Esophagus squamous epithelium (tissue), 5 donors: ENCODE data around the gene NUP210. TPM values are rescaled to one million over a fixed set of nuclear protein-coding genes. Genes with fewer than 3 reads are reported as not detected.

Source experiments
- DNase-seq: peaks from one replicate; lab custom pipeline; 2025; lab: John Stamatoyannopoulos, UW
- H3K27ac ChIP-seq, 4 donors: fragments of 200-600 bp; sonication (generic); one replicate each; pipeline ENCODE4 v1.5.1; 2016 to 2019; ENCODE audit warnings: mild to moderate bottlenecking in 1 of 4
- H3K27me3 ChIP-seq, 4 donors: fragments of 200-600 bp; sonication (generic); 1 replicate in 3 of 4; 2 replicates in 1 of 4; pipeline versions ENCODE4 v1.5.1 to v1.6.0; 2017 to 2021; ENCODE audit warnings: antibody characterized with exemption in 1 of 4
- H3K36me3 ChIP-seq, 3 donors: fragments of 200-600 bp; sonication (generic); one replicate each; pipeline ENCODE4 v1.5.1; 2016 to 2019
- H3K4me1 ChIP-seq, 3 donors: fragments of 200-600 bp; sonication (generic); one replicate each; pipeline ENCODE4 v1.5.1; 2017 to 2019
- H3K4me3 ChIP-seq, 4 donors: fragments of 200-600 bp; sonication (generic); 1 replicate in 3 of 4; 2 replicates in 1 of 4; pipeline ENCODE4 v1.5.1; 2016 to 2019; ENCODE audit warnings: mild to moderate bottlenecking in 2 of 4, moderate library complexity in 1 of 4
- H3K9me3 ChIP-seq, 3 donors: fragments of 200-600 bp; sonication (generic); one replicate each; pipeline ENCODE4 v1.5.1; 2016 to 2019
- WGBS, 2 donors: methylation state at CpG; one replicate each; pipeline ENCODE4 v1.1.5; 2018; 5-methylcytosine and 5-hydroxymethylcytosine counted together
- intact Hi-C: fragments of 100-400 bp; cut with DNase I; formaldehyde crosslinking; loops from one replicate; pipeline ENCODE4 v1.15.0; 2022
- small RNA-seq, 4 donors: library from RNA; depleted of rRNA; stranded (forward); fragments of <200 nt; gene quantifications; one replicate each; pipeline ENCODE3, GENCODE V24; 2016
- total RNA-seq, 4 donors: library from RNA; depleted of rRNA; stranded (reverse); fragments of >200 nt; gene quantifications; one replicate each; pipeline ENCODE4 v1.1.0, GENCODE V29; 2016
- TF ChIP-seq, protein P1 (sequence below), 6 experiments: fragments of 450-650 bp in 4 of 6; fragments of 200-600 bp in 2 of 6; sonication (generic) in 2 of 6; IDR thresholded peaks; one replicate each; pipeline ENCODE4 v1.5.1; 2016 to 2019; ENCODE audit warnings: antibody characterized with exemption in 6 of 6, mild to moderate bottlenecking in 4 of 6, moderate library complexity in 4 of 6
- donor health status: DM: yes; HTN: yes; CAD: no.

The NUP210 gene
- total RNA-seq, 4 donors from 2014 or later: 7.2 to 14.5 (median 9.4) TPM

DNA sequence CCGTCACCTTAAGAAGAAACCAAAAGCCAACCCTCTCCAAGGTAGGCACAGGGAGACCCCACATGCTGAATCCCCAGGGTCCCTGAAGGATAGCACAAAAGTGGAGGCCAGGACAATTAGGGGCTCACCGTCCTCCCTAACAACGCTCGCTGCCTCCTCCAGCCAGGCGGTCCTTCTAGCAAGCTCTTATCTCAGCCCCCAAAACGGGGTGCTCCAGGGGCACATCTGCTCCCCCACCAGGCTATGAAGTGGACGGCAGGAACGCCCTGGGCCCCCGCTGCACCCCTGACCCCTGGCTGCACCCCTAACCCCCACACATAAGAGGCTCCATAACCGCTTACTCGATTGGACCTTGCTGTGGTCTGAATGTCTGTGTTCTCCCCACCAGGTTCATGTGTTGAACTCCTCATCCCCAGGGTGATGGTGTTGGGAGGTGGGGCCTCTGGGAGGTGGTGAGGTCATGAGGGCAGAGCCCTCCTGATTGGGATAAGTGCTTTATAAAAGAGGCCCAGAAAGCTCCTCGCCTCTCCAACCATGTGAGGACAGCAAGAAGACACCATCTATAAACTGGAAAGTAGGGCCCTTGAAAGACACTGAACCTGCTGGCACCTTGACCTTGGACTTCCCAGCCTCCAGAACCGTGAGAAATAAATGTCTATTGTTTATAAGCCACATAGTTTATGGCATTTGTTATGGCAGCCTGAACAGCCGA is 153.3 kb downstream of the NUP210 start:
- intact Hi-C loops: no loop called here
- TF ChIP-seq, protein P1, sequence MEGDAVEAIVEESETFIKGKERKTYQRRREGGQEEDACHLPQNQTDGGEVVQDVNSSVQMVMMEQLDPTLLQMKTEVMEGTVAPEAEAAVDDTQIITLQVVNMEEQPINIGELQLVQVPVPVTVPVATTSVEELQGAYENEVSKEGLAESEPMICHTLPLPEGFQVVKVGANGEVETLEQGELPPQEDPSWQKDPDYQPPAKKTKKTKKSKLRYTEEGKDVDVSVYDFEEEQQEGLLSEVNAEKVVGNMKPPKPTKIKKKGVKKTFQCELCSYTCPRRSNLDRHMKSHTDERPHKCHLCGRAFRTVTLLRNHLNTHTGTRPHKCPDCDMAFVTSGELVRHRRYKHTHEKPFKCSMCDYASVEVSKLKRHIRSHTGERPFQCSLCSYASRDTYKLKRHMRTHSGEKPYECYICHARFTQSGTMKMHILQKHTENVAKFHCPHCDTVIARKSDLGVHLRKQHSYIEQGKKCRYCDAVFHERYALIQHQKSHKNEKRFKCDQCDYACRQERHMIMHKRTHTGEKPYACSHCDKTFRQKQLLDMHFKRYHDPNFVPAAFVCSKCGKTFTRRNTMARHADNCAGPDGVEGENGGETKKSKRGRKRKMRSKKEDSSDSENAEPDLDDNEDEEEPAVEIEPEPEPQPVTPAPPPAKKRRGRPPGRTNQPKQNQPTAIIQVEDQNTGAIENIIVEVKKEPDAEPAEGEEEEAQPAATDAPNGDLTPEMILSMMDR (IDR thresholded peaks at IDR 0.05): no peak
- DNase-seq: no peak

More for the DNA sequence above, 153.3 kb downstream of the NUP210 start:
- peaks cover 0 to 18% (median 0%) of the 10 kb centered on the region in 3 donors for H3K9me3 ChIP-seq
- no peak overlapping the region for H3K4me3 ChIP-seq
- no peaks in the 10 kb centered on the region for H3K36me3 ChIP-seq
- H3K4me1 ChIP-seq: peaks cover 0 to 13% (median 0%) of the 10 kb centered on the region in 3 donors
- H3K27me3 ChIP-seq: peaks cover 0 to 19% (median 0%) of the 10 kb centered on the region in 4 donors
- WGBS, 2 donors: 63 to 70% methylated on average over 3 to 9 of the region's 14 CpGs
- no peak overlapping the region for H3K27ac ChIP-seq

Small RNAs within 50 kb of the gene (small RNA-seq; reads per million reads assigned to genes)
- 0 reads per million in 4 donors for gene AC027124.2

Other genes starting within 250 kb of the NUP210 start
- gene HDAC11, start 60.0 kb upstream of the NUP210 start, total RNA-seq: 10 to 100 TPM in 3 of 4 donors, 1 to 10 TPM in 1; 8.1 to 25.4 (median 12.3) TPM
- 100 to 1,000 TPM in 1 of 4 donors, 10 to 100 TPM in 2, 1 to 10 TPM in 1; 6.3 to 122 (median 25.7) TPM for gene FBLN2, start 128.8 kb upstream of the NUP210 start, total RNA-seq